ENCODE measurements around the gene GABARAP.

GRCh38 chr17:7215136-7215638, 27.1 kb downstream of the GABARAP start:
- TF ChIP-seq CTCF (conservative IDR thresholded peaks at IDR 0.05): peak; percentile 20; the same call in 1 of the 2 replicates
- no peak for TF ChIP-seq ZFX (IDR thresholded peaks at IDR 0.05)
